Measurements from ENCODE around the gene PGLYRP3. TPM values are rescaled to one million over a fixed set of nuclear protein-coding genes. Genes with fewer than 3 reads are reported as not detected.

Gene PGLYRP3
- total and polyA plus RNA-seq, 7 experiments from 2014 or later: not detected

Other genes with a start within 250 kb of the PGLYRP3 start
- gene SPRR2B, start 241.3 kb downstream of the PGLYRP3 start, total RNA-seq: not detected
- not detected for gene SPRR2B, start 241.3 kb downstream of the PGLYRP3 start, polyA plus RNA-seq
- gene SPRR2E, start 218.4 kb downstream of the PGLYRP3 start, total RNA-seq: not detected
- not detected for gene SPRR2E, start 218.4 kb downstream of the PGLYRP3 start, polyA plus RNA-seq
- not detected for gene SPRR2F, start 199.4 kb downstream of the PGLYRP3 start, total RNA-seq
- not detected for gene SPRR2F, start 199.4 kb downstream of the PGLYRP3 start, polyA plus RNA-seq
- gene SPRR2G, start 162.1 kb downstream of the PGLYRP3 start, total RNA-seq: not detected
- gene SPRR2G, start 162.1 kb downstream of the PGLYRP3 start, polyA plus RNA-seq: not detected
- not detected for gene LELP1, start 109.5 kb downstream of the PGLYRP3 start, total RNA-seq
- gene LELP1, start 109.5 kb downstream of the PGLYRP3 start, polyA plus RNA-seq: not detected
- gene PRR9, start 95.4 kb downstream of the PGLYRP3 start, total RNA-seq: not detected
- gene PRR9, start 95.4 kb downstream of the PGLYRP3 start, polyA plus RNA-seq: not detected
- gene LORICRIN, start 53.3 kb downstream of the PGLYRP3 start, total RNA-seq: not detected
- gene LORICRIN, start 53.3 kb downstream of the PGLYRP3 start, polyA plus RNA-seq: not detected
- not detected for gene PGLYRP4, start 35.9 kb upstream of the PGLYRP3 start, total RNA-seq
- not detected for gene PGLYRP4, start 35.9 kb upstream of the PGLYRP3 start, polyA plus RNA-seq
- gene S100A9, start 44.9 kb upstream of the PGLYRP3 start, total RNA-seq: 1,000 to 10,000 TPM in 1 of 5 experiments, 100 to 1,000 TPM in 1, 1 to 10 TPM in 2, not detected in 1; 8.3 to 2,269 (median 103) TPM
- gene S100A9, start 44.9 kb upstream of the PGLYRP3 start, polyA plus RNA-seq: 10 to 100 TPM in 1 of 2 donors, 1 to 10 TPM in 1; 9.0 to 22.8 TPM
- 100 to 1,000 TPM in 1 of 5 experiments, 10 to 100 TPM in 1, not detected in 3; 22.0 to 179 TPM for gene S100A12, start 62.7 kb upstream of the PGLYRP3 start, total RNA-seq
- not detected for gene S100A12, start 62.7 kb upstream of the PGLYRP3 start, polyA plus RNA-seq
- gene S100A8, start 78.1 kb upstream of the PGLYRP3 start, total RNA-seq: 1,000 to 10,000 TPM in 1 of 5 experiments, 100 to 1,000 TPM in 1, 1 to 10 TPM in 2, not detected in 1; 1.3 to 1,624 (median 61.2) TPM
- gene S100A8, start 78.1 kb upstream of the PGLYRP3 start, polyA plus RNA-seq: 10 to 100 TPM in 1 of 2 donors, 1 to 10 TPM in 1; 1.7 to 10.8 TPM
- not detected for gene S100A7A, start 103.6 kb upstream of the PGLYRP3 start, total RNA-seq
- gene S100A7A, start 103.6 kb upstream of the PGLYRP3 start, polyA plus RNA-seq: not detected
- gene S100A7, start 147.7 kb upstream of the PGLYRP3 start, total RNA-seq: not detected
- gene S100A7, start 147.7 kb upstream of the PGLYRP3 start, polyA plus RNA-seq: not detected
- gene S100A6, start 223.0 kb upstream of the PGLYRP3 start, total RNA-seq: 100 to 1,000 TPM; 178 to 433 (median 201) TPM
- gene S100A6, start 223.0 kb upstream of the PGLYRP3 start, polyA plus RNA-seq: 100 to 1,000 TPM; 424 to 568 TPM
- 1 to 10 TPM in 2 of 5 experiments, under 1 TPM in 1, not detected in 2; 0.78 to 2.0 (median 1.2) TPM for gene S100A5, start 228.0 kb upstream of the PGLYRP3 start, total RNA-seq
- 1 to 10 TPM in 1 of 2 donors, under 1 TPM in 1; 0.91 to 1.5 TPM for gene S100A5, start 228.0 kb upstream of the PGLYRP3 start, polyA plus RNA-seq
- 100 to 1,000 TPM in 3 of 5 experiments, 10 to 100 TPM in 2; 54.0 to 766 (median 204) TPM for gene S100A4, start 232.9 kb upstream of the PGLYRP3 start, total RNA-seq
- gene S100A4, start 232.9 kb upstream of the PGLYRP3 start, polyA plus RNA-seq: 100 to 1,000 TPM; 259 to 359 TPM
- not detected for gene S100A3, start 236.3 kb upstream of the PGLYRP3 start, total RNA-seq
- gene S100A3, start 236.3 kb upstream of the PGLYRP3 start, polyA plus RNA-seq: not detected